ENCODE measurements around the gene EMD.

EMD gene

DNA sequence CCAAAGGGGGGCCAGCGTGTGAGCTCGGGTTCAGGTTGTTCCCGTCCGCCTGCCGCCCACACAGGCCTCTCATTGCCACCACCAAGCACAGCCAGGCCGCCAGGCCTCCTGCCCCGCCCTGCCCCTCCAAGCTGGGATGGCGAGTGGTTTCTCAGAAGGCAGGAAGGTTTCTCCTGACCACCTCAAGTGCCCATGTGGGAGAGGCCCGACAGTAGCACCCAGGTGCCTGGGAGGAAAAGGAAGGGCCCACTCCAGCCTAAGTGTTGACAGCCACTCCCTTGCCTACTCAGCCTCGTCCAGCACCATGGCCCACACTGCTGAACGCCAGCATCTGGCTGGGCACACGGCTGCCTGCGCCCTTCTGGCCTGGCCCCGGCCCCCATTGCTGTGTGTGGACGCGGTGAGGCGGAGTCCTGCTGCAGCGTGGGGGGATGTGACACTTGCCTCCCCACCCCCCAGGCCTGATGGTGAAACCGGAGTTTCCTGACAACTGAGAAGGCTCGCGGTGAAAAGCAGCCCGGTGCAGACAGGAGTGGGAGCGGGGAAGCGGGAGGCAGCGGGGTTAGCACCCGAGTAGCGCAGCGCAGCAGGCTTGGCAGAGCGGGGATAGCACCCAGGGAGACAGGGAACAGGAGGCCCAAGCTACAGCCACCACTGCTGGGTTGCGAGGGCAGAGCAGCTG lies 23.9 kb upstream of the EMD start:
- DNase-seq (ENCODE audit: low spot score): no peak

DNA sequence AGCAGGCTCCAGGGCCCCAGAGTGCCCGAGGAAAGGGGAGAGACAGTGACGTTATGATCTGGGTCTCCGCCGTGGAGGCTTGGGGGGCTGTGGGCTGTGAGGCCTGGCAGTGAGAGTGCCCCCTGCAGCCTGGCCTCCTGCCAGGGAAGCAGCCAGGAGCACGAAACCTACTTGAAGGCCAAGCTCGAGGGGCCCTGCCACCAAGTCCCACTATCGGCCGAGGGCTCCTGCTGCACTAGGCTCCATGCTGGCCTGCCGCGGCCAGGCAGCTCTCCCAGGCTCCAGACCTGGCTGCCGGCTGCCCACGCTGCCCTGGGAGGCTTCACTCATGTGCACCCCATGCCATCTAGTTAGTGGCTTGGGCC lies 23.3 kb upstream of the EMD start:
- DNase-seq (ENCODE audit: low spot score): no peak

DNA sequence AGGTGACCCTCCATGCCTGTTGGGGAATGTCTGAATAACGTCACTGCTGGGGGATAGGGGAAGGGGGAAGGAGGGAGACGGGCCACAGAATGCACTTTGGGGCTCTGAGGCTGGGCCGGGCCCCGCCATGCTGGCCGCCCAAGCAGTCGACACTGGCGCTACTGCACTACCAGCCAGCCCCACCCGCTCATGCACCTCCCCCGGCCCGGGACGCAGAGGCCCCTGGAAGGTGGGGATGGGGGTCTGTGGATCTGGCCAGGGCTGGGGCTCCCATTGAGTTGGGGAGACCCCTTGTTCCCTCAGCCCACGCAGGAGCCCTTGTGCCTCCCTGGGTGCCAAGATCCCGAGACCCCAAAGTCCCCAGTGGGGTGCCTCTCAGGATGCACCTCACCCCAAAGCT lies 22.5 kb upstream of the EMD start:
- no peak for DNase-seq (ENCODE audit: low spot score)

DNA sequence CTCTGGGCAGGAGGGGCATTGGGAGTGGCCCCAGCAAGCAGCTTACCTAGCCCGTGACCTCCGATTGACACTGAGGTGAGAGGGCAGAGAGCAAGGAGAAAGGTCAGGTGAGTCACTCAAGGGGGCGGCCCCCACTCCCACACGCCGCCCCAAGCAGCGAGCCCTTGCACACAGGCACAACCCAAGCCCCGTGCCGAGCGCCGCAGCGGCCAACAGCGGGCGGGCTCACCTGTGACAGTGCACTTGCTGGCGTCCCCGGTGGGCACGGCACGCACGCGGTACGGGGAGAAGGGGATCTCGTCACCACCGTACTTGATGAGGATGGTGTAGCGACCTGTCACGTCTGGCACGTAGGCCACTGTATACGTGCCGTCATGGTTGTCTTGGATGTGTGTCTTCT lies 21.9 kb upstream of the EMD start:
- no peak for DNase-seq (ENCODE audit: low spot score)

DNA sequence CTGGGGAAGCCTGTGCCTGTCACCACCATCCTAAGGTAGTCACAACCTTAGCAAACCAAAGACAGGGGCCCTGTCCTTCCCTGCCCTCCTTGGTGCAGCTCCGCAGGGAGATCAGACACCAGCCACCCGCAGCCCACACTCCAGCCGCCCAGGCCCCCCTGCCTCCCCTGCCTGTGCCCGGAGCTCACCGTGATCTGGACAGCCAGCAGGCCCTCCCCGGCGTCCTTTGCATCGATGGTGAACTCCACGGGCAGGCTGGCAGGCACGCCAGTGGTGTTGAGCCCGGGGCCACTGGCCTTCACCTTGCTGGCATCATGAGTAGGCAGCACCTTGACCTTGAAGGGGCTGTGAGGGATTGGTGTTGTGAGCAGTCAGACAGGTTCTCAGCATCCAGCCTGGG lies 21.1 kb upstream of the EMD start:
- DNase-seq (ENCODE audit: low spot score): no peak

DNA sequence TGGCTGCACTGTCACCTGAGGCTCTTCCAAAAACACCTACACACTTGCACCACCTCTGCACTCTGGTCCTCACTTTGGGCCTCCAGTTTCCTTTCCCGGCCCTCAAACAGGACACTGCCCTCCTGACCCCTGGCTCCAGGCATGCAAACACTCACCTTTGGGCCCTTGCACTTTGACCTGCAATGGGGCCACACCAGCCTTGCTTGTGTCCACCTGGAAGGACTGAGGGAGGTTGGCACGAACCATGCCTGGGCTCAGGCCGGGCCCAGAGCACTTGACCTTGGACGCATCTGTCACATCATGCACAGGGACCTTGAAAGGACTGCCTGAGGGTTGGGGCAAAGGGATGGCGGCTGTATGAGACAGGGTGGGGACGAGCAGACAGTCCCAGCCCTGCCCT lies 20.3 kb upstream of the EMD start:
- no peak for DNase-seq (ENCODE audit: low spot score)

DNA sequence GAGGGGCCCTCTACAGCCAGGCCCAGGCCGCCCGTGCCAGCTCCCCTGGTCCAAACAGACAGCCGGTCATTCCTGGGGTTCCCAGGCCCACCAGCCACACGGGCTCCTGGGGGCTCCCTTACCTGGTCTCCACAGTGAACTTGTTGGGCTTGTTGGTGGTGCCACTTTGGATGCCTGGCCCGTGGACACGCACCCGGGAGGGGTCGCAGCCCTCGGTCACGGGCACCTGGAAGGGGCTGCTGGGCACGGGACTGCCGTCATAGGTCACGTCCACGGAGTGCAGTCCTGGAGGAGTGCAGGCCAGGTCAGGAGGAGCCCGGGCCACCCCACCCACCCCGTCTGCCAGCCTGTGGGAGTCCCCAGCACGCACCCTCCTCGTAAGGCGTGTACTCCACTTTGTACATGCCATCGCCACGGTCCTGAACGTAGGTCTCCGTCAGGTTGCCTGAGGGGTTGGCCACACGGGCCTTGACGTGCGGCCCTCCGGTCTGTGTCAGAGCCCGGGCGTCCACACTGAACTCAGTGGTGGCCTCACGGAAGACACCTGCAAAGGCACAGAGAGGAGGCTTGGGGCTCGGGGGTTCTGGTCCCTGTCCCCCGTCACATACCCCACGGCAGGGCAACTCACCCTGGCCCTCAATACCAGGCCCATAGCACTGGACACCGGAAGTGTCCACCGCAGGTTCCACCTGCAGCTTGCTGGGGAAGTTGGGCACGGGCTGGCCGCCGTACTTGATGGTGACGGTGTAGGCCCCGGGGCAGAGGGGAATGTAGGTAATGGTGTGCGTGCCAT lies 19.5 kb upstream of the EMD start:
- no peak for DNase-seq (ENCODE audit: low spot score)

DNA sequence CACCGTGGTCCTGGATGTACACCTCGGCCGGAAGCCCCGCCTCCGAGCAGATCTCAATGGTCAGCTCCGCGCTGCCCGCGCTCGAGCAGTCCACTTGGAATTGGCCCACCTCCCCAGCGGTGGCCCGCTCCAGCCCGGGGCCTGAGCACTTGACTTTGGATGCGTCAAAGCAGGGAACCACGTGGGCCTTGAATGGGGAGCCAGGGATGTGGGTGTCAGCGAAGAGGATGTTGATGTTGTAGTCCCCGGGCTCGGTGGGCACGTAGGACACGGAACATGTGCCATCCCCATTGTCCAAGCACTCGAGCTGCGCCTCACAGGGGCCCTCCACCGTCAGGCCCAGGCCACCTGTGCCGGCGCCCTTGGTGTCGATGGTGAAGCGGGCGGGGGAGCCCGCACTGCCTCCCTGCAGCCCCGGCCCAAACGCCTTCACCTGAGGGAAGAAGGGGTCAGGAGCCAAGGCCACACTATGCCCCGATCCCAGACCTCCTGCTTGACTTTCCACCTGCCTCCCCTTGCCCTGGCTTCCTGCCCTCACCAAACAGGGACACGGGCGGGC lies 18.9 kb upstream of the EMD start:
- no peak for DNase-seq (ENCODE audit: low spot score)

DNA sequence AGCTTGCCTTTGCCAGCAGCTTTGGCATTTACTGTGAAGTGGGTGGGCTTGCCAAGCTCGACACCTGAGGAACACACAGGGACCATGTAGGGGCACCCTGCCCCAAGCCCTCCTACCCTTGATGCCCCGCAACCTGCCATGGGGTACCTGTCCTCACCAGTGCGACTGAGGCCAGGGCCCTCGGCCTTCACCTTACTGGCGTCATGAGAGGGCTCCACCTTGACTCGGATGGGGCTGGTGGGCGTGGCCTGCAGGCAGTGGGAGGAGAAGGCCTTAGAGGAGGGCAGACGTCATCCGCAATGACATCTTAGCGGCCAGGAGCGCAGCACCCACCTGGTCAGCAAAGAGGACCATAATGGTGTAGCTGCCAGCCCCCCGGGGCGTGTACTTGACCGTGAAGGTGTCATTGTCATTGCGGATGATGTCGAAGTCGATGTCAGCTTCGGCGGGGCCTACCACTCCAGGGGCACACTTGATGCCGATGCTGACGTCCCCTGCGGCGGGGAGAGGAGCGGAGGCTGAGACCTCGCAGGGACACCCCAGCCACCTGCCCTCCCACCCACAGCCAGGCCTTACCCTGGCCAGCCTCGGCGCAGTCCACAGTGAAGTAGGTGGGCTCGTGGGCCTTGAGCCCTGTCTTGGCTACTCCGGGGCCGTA lies 16.9 kb upstream of the EMD start:
- no peak for DNase-seq (ENCODE audit: low spot score)

DNA sequence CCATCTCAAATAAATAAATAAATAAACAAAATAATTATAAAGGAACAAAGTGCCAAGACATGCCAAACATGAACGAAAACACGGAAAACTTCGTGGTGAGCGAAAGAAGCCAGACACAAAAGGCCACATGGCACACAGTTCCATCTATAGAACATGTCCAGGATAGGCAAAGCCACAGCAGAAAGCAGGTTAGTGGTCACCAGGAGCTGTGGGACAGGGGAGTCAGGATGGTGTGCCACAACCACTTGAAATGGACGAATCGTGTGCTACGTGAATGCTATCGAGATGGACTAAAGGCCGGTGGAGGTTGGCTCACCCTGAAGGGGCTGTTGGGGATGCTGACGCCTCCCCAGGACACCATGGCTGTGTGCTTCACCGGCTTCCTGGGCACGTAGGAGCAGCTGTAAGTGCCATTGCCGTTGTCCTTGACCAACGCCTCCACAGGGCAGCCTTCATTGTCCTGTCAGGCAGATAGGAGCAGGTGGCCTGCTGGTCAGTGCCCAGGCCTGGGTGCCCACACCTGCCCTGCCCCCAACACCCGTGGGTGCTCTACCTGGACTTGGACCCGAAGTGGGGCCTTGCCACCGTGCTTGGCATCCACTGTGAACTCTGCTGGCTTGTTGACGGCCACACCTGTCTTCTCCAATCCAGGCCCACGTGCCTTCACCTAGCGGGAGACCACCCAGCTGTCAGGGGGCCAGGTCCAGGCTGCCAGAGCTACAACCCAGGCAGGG lies 15.2 kb upstream of the EMD start:
- no peak for DNase-seq (ENCODE audit: low spot score)

DNA sequence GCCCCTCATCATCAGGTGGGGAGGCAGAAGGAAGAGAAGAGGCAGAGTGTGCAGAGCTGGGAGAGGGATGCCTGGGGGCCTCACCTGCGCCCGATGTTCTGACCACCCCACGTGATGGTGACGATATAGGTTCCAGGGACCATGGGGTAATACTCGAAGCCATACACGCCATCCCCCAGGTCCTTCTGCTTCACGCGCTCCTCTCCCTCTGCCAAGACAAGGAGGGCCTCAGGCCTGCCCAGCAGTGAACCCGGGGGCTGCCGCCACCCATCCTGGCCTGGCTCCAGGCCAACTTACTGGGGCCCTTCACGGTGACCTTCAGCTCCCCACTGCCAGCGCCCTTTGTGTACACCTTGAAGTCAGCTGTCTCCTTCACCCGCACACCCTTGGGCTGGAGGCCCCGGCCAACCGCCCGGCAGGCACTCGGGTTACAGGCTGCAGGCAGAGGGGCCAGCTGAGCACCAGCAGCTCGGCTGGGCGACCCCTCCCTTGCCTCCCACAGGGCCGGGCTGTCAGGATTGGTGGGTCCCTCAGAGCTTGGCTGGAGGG lies 14.0 kb upstream of the EMD start:
- no peak for DNase-seq (ENCODE audit: low spot score)

DNA sequence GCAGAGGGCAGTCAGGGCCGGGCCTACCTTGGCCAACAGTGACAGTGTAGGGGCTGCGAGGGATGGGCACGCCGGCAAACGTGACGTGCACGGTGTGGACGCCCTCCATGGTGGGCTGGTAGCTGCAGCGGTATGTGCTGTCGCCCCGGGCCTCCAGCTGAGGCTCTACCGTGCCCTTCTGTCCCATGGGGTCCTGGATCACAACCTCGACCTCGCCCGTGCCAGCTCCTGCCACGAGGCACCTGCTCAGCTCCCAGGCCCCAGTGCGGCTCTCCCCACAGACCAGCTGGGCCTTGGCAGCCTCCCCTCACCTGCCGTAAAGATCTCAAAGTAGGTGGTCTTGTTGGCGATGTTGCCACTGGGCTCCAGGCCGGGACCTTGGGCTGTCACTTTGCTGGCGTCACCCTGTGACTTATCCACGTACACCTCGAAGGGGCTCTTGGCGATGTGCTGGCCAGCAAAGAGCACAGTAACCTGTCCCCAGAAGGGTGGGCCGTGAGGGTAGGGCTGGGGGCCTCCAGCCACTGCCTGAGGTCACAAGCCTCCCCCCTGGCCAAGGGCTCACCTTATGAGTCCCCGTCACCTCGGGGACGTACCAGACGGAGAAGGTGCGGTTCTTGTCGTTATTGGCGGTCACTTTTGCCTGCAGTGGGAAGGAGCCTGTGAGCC lies 13.0 kb upstream of the EMD start:
- DNase-seq (ENCODE audit: low spot score): no peak

DNA sequence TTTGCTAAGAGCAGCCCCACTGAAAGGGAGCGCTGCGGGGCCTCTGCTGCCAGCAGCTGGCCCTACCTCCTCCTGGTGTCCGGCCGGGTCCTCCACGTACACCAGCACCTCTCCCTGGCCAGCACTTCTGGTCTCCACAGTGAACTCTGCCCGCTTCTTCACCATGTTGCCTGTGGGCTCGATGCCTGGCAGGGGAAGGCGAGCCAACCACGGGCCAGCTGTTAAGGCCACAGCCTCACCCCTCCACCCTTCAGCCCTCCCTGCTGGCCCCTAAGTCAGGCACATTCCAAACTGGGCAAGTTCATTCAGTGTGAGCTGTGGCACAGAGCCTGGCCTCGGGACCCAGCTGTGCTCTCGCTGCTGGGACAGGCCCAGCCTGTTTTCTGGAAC lies 12.4 kb upstream of the EMD start:
- peak; percentile 59 for DNase-seq (ENCODE audit: low spot score)

DNA sequence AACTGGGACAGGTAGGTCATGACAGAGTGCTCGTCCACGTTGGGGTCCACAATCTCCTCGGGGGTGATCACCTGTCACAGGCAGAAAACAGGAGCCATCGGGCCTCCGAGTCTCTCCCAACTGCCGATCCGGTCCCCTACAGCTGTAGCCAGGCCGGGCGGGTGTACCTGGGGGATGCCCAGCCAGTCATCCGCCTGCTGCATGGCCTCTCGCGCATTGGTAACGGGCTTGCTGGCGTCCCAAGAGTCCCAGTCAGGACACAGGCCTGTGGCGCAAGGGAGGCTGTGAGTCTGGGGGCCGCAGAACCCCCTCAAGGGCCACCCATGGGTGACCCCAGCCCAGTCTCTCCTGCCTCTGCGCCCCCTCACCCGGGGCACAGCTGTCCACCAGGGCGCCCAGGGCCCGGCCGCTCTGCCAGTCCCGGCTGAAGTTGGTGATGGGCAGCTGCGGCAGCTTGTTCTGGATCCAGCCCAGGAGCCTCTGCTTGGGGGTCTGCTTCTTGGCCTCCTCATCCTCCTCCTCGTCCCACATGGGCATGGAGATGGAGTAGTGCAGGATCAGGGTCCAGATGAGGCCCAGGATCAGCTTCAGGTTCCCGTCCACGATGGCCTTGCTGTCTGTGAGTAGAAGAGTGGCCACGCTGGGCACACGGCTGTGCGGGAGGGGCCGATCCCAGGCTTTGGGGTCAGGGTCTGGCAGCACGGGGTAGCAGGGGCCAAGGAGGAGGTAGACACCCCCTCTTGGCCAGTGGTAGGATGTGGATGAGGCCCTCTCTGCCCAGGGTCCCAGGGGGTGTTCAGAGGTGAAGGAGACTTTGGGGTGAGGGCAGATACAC lies 11.4 kb upstream of the EMD start:
- DNase-seq (ENCODE audit: low spot score): no peak

DNA sequence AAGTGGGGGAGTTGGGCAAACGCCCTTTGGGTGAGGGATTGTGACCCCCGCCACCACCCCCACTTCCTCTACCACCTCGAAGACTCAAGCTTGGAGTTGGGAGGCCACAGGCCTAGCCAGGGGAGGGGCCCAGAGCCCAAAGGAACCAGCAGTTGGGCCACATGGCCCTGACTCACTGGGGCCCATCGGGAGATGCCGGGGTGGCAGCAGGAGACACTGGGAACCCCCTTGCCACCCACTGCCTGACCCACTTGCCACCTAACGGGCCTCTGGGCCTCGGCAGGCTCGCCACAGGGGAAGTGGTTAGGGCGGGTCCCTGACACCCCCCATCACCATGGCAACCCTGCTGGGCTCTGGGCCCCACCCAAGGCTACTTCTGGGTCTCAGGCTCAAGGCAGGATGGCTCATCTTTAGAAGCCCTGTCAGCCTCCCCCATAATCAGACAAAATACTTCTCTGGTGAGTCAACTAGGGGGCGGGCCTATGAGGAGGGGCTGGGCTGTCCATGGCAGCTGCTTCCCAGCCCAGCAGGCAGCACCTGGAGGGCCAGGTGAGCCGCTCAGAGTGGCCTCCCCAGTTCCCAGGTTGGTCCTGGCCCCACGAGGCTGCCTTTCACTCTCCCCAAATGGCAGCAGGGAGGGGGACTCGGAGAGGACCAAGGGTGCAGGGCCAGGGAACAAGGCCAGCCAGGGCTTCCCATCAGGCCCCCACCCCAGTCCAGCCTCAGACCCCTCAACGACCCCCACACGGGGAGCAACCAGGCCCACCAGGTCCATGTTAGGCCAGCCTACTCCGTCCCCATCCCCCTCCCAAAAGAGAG lies 10.3 kb upstream of the EMD start:
- no peak for DNase-seq (ENCODE audit: low spot score)

DNA sequence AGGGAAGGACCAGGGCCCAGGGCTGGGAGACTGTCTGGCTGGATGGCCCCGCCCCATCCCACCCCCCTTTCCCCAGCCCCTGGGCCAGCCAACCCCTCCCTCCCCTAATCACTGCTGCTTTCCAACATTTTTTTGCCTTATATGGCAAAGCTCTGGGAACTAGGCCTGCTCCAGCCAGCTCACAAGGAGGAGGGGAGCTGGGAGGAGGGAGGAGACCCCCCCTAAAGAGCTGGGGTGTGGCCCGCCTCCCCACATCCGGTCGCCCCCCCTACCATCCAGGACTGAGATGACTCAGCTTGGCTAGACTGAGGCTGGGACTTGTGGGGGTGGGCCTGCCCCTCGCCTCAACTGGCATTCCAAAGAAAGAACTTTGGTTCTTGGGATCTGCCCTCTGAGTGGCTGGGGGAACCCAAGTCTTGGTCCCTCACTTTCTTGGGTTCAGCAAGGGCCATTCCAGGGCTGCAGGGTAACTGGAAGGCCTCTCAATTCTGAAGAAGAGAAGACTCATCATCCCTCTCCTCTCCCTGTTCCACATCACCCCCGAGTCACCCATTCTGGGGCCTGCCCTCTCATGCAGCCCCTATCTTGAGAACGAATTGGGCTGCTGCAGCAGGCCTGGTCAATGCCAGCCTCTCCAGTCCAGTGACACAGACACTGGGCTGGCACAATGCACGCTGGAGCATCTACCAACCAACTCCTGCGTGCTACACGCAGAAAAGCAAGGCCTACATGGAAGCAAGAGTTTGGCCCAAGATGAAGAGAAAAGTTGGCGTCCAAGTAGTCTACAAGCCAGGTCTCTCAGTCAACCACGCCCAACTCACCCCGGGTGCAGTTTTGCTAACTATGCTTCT lies 9.4 kb upstream of the EMD start:
- DNase-seq (ENCODE audit: low spot score): peak; percentile 49

DNA sequence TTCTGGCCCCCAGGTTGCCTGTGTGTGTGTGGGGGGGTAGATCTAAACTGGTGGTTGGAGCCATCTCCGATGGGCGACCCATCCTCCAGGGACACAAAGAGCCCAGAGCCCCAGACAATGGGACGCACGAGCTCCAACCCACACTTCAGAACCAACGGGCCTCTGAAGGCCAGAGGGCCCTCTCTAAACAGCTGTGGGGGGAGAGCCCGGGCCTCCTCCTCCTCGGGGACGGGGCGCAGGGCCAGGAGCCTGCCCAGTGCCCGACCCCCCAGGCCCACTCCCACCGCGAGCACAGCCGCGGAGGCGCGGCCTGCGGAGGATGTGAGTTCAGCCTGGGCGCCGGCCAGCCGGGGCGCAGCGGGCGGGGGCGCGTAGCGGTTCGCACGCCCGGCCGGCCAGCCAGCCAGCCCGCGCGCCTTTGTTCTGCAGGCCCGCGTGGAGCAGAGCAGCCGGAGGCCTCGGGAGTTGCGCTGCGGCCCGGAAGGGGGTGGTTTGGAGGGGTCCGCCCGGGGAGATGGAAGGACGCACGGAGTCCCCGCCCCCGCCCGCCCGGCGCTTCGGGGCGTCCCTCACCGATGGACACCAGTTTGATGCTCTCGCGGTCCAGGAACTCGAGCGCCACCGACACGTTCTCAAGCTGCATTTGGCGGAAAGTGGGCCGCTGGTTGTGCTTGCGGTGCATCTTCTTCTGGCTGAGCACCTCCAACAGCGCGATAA lies 8.6 kb upstream of the EMD start:
- no peak for DNase-seq (ENCODE audit: low spot score)
